ENCODE data around the gene VAMP2.
A peak's percentile ranks its signal among the peaks of the same experiment; 100 is the strongest.

Gene VAMP2

DNA sequence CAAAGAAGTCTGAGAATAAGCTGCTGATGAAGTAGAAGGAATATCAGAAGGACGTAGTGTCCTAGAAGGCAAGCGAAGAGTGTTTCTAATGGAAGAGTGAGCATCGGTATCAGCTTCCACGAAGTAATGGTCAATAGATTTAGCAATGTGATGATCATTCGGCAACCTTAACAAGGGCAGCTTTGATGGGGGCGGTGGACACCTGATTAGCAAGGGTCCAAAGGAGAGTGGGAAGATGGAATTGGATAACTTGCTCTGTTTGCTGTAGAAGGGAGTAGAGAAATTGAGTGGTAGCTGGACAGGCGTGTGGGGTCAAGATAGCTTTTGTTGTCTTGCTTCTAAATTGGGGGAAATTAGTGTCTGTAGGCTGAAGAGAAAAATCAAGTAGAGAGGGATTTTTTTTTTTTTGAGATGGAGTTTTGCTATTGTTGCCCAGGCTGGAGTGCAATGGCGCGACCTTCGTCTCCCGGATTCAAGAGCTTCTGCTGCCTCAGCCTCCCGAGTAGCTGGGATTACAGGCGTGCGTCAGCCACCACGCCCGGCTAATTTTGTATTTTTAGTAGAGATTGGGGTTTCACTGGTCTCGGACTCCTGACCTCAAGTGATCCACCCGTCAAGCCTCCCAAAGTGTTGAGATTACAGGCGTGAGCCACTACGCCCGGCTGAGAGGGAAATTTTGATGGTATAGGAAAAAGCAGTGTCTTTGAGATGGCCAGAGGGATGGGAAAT is 24.9 kb downstream of the VAMP2 start:
- TF ChIP-seq, protein P1, sequence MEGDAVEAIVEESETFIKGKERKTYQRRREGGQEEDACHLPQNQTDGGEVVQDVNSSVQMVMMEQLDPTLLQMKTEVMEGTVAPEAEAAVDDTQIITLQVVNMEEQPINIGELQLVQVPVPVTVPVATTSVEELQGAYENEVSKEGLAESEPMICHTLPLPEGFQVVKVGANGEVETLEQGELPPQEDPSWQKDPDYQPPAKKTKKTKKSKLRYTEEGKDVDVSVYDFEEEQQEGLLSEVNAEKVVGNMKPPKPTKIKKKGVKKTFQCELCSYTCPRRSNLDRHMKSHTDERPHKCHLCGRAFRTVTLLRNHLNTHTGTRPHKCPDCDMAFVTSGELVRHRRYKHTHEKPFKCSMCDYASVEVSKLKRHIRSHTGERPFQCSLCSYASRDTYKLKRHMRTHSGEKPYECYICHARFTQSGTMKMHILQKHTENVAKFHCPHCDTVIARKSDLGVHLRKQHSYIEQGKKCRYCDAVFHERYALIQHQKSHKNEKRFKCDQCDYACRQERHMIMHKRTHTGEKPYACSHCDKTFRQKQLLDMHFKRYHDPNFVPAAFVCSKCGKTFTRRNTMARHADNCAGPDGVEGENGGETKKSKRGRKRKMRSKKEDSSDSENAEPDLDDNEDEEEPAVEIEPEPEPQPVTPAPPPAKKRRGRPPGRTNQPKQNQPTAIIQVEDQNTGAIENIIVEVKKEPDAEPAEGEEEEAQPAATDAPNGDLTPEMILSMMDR (conservative IDR thresholded peaks at IDR 0.05; ENCODE audit: low read depth): no peak
- ChIA-PET CTCF (interaction anchor here (0.7 to 2.2 kb wide), 7 partner anchors 9 to 84 kb away, joined by 3 to 9 read pairs (median 4); partner anchors contain the start of gene BORCS6), POLR2A (ENCODE audit: low non-redundant PET) (no interaction called here)
- peak overlapping the region; percentile 98 for H3K27ac ChIP-seq
- no peak for DNase-seq (ENCODE audit: low spot score)

DNA sequence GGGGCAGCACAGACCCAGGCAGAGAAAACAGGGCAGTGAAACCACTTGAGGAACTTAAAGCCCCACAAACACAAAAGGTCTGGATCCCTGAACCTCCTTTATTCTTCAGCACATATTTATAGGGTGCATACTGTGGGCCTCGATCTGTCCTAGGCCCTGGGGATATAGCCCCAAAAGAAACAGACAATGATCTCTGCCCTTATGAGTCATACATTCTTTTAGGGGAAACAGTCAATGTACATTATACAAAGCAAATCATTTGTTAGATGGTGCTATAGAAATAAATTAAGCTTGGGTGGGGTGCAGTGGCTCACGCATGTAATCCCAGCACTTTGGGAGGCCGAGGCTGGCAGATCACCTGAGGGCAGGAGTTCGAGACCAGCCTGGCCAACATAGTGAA is 28.8 kb downstream of the VAMP2 start:
- H3K27ac ChIP-seq: peak overlapping the region; percentile 41

DNA sequence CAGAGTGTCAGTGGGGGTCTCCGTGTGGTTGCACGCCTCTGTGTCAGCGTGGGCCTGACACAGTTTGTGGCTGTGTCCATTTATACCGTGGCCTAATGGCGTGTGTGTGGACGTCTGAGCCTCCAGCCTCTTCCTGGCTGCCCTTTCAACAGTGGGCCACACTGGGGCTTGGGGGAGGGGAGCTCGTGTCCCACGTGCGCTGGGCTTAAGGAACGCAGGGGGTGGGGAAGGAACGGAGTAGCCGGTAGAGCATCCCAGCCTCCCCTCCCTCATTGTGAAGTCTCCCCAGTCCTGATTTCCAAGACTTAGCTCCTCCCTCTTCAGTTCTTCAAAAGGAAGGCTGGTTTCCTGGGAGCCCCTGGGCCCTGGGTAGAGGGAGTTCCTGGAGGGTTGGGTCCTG is 29.3 kb downstream of the VAMP2 start:
- POLR2A ChIA-PET (ENCODE audit: low non-redundant PET): no interaction called here
- TF ChIP-seq, protein P1 (conservative IDR thresholded peaks at IDR 0.05; ENCODE audit: low read depth): no peak
- CTCF ChIA-PET: no interaction called here
- no peak for DNase-seq (ENCODE audit: low spot score)
- H3K27ac ChIP-seq: peak overlapping the region; percentile 41

More for the DNA sequence above, 28.8 kb downstream of the VAMP2 start:
- ChIA-PET POLR2A (ENCODE audit: low non-redundant PET) (no interaction called here), CTCF (no interaction called here)
- TF ChIP-seq, protein P1 (conservative IDR thresholded peaks at IDR 0.05; ENCODE audit: low read depth): no peak
- no peak for DNase-seq (ENCODE audit: low spot score)

DNA sequence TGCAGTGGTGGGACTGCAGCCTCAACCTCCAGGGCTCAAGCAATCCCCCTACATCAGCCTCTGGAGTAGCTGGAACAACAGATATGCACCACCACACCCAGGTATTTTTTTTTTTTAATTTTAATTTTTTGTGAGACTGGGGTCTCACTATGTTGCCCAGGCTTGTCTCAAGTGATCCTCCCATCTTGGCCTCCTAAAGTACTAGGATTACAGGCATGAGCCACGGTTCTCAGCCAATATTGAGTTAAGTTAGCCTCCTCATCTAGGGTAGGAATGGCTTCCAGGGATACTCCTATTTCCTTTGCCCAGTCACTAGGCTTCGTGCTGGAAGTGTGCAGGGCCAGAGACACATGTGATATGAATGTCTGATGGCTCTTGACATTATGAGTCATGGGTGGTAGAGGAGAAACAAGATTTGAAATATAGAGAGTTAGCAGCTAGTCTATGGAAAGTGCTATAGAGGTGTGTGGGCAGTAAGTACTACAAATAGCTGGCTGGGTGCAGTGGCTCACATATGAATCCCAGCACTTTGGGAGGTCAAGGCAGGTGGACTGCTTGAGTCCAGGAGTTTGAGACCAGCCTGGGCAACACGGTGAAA is 30.8 kb downstream of the VAMP2 start:
- ChIA-PET CTCF (interaction anchor here (0.6 kb wide), 1 partner anchor 142 kb away, joined by 4 read pairs; no protein-coding TSS in a partner anchor), POLR2A (ENCODE audit: low non-redundant PET) (interaction anchor here (0.6 kb wide), 2 partner anchors 29 to 148 kb away, joined by 3 to 10 read pairs; no protein-coding TSS in a partner anchor)
- TF ChIP-seq, protein P1 (conservative IDR thresholded peaks at IDR 0.05; ENCODE audit: low read depth): no peak
- no peak for DNase-seq (ENCODE audit: low spot score)
- H3K27ac ChIP-seq: no peak overlapping the region

DNA sequence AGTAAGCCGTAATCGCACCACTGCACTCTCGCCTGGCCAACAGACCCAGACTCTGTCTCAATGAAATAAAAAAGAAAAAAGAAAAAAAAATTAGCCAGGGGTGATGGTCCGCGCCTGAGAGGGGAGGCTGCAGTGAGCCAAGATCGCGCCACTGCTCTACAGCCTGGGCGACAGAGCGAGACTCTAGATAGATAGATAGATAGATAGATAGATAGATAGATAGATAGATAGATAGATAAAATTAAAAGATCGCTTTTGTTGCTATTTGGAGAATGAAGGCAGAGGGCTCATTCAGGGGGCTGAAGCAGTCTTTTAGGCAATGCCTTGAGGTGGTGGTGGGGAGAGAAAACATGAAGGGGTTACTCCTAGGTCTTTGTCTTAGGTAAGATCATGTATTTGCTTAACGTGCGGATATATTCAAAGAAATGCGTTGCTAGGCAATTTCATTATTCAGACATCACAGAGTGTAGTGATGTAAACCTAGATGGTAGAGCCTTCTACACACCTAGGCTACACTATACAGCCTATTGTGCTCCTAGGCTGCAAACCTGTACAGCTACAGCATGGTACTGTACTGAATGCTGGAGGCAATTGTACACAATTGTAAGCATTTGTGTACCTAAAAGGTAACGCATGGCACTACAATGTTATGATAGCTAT is 34.5 kb downstream of the VAMP2 start:
- no peak for DNase-seq (ENCODE audit: low spot score)
- POLR2A ChIA-PET (ENCODE audit: low non-redundant PET): no interaction called here
- TF ChIP-seq, protein P1 (conservative IDR thresholded peaks at IDR 0.05; ENCODE audit: low read depth): no peak
- no peak overlapping the region for H3K27ac ChIP-seq
- CTCF ChIA-PET: interaction anchor here (0.9 to 1.1 kb wide), 2 partner anchors 10 to 11 kb away, joined by 3 to 9 read pairs; no protein-coding TSS in a partner anchor

DNA sequence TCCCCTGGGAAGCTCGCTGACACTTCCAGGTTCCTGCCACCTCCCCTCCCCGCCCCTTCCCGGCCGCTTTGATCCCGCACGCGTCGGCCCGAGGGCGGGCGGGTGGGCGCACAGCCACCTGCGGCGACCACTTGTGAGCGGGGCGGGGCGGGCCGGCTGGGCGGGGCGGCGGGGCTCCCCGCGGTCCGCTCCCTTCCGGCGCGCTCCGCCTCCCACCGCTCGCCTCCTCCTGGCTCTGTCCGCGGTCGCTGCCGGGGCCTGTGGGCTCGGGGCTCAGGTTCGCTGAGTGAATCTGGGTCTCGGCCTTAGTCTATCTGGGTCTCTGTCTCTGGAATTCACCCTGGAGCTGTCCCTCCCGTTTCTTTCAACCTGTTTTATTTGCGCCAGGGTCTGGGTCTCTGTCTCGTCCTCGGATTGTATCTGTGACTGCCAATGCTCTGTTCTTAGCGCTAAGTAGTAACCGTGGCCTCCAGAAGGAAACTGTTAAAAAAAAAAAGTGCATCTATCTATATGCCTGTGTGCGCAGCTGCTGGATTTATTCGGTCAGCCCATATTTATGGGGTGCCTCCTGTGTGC is 36.2 kb downstream of the VAMP2 start:
- H3K27ac ChIP-seq: peak overlapping the region; percentile 90
- TF ChIP-seq, protein P1 (conservative IDR thresholded peaks at IDR 0.05; ENCODE audit: low read depth): no peak
- DNase-seq (ENCODE audit: low spot score): no peak
- CTCF ChIA-PET: interaction anchor here (0.6 to 1.2 kb wide), 4 partner anchors 11 to 55 kb away, joined by 3 to 4 read pairs (median 3); no protein-coding TSS in a partner anchor
- POLR2A ChIA-PET (ENCODE audit: low non-redundant PET): interaction anchor here (1.2 kb wide), 1 partner anchor 30 kb away, joined by 3 read pairs; no protein-coding TSS in a partner anchor

All from RWPE1 (cell line).